VCaP (cell line): ENCODE results near the gene CAMSAP2.

Experiments used
- H3K27ac ChIP-seq: fragments of 450-650 bp; 2 replicates; pipeline ENCODE4 v1.5.1; 2017
- TF ChIP-seq, protein P1 (sequence below): fragments of 450-650 bp; conservative IDR thresholded peaks from 2 replicates; pipeline ENCODE4 v1.5.1; 2017; ENCODE audit warnings: mild to moderate bottlenecking, moderate library complexity

Gene CAMSAP2

DNA sequence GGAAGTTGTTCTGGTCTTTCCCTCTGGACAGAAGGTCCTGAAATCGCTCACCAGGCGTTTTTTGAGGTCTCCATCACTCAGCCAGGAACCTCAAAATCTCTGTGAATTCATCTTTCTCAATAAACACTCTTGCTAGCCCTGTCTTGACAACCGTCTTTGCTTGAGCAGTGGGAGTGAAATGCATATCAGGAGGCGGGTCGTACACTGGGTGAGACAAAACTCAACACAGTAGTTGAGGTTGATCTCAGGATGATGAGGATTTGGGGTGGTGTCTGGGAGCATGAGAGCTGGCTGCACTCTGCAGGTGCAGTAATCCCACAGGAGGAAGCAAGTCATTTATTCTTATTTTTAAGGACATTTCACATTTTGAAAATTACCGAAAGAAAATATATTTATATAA is 136.0 kb downstream of the CAMSAP2 start:
- TF ChIP-seq, protein P1, sequence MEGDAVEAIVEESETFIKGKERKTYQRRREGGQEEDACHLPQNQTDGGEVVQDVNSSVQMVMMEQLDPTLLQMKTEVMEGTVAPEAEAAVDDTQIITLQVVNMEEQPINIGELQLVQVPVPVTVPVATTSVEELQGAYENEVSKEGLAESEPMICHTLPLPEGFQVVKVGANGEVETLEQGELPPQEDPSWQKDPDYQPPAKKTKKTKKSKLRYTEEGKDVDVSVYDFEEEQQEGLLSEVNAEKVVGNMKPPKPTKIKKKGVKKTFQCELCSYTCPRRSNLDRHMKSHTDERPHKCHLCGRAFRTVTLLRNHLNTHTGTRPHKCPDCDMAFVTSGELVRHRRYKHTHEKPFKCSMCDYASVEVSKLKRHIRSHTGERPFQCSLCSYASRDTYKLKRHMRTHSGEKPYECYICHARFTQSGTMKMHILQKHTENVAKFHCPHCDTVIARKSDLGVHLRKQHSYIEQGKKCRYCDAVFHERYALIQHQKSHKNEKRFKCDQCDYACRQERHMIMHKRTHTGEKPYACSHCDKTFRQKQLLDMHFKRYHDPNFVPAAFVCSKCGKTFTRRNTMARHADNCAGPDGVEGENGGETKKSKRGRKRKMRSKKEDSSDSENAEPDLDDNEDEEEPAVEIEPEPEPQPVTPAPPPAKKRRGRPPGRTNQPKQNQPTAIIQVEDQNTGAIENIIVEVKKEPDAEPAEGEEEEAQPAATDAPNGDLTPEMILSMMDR = no peak
- H3K27ac ChIP-seq = no peak overlapping the region

DNA sequence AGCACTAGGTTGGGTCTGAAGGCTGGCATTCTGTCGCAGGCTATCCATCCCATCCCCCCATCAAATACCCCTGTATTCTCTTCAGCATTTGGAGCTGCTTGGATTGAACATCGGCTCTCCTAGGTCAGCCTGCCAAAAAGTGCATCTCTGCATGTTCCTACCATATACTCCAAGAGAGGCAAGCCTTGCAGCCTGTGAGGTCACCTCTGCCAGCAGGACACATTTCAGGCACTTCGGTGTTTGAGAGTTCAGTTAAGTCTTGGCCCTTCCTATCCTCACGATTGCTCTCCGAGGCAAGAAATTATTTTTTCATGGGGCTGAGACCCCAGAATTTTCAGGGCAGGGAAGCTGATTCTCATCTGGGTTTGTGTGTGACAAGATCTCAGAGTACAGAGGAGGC is 136.7 kb downstream of the CAMSAP2 start:
- H3K27ac ChIP-seq = no peak overlapping the region
- TF ChIP-seq, protein P1 = no peak

DNA sequence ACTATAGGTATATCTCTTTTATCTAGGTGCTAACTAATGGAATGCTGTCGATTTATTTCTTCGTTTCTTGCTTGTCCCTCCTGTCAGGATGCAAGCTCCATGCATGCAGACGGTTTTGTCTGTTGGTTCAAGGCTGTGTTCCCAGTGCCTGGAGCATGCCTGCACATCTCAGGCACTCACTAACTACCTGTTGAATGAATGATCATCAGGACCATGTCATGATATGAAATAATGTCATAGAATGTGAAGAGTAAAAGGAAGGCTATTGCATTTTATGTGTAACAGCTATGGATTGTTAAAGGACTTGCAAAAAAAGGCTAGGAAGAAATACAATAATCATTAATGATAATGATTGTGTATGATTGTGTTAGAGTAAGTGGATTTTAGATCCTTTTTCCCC is 138.3 kb downstream of the CAMSAP2 start:
- TF ChIP-seq, protein P1 = no peak
- no peak overlapping the region for H3K27ac ChIP-seq

DNA sequence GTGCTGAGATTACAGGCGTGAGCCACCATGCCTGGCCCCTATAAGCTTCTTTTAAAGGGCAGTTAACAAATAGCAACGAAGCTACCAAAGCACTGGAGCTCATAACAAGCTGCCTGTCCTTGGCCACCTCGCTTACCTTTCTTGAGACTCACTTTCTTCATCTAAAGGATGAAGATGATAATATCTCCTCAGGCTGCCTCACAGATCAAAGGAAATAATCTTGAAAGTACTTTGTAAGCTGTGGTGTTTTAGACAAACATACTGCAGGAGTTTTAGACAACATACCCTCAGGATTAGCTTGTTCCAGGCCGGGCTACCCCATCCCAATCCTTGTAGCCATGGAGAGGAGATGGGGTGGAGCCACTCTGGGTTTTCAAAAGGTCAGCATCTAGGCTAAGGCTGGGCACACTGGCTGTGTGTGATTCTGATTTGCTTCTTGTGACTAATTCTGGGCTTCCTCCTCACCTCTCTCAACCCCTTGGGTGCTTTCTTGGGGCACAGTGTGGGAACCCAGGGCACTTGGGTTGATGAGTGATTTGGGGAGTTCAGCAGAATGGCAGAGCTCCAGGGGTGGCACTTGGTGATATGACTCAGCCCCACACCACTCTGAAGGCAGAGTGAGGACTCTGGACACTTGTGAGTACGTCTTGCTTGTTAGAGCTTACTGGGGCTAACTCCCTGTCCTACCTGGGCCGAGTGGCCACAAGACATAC is 139.3 kb downstream of the CAMSAP2 start:
- TF ChIP-seq, protein P1 = no peak
- H3K27ac ChIP-seq = no peak overlapping the region

DNA sequence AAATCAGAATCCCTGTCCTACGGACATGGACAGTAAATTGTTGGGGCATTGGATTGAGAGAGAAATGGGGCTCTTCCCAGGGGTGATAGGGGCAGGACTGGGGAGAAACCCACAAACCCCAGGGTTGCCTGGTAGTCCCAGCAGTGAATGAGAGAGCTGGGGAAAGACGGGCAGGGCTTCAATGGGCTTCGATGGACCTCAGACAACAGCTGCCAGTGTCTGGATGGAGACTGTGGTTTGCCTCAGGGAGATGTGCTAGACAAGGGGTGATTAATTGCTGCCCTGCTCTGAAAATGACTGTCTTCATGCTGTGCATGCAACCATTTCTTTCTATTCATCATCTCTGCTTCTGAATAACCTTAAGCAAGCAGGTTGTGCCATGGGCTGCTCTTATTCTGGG is 141.5 kb downstream of the CAMSAP2 start:
- TF ChIP-seq, protein P1 = no peak
- H3K27ac ChIP-seq = no peak overlapping the region

DNA sequence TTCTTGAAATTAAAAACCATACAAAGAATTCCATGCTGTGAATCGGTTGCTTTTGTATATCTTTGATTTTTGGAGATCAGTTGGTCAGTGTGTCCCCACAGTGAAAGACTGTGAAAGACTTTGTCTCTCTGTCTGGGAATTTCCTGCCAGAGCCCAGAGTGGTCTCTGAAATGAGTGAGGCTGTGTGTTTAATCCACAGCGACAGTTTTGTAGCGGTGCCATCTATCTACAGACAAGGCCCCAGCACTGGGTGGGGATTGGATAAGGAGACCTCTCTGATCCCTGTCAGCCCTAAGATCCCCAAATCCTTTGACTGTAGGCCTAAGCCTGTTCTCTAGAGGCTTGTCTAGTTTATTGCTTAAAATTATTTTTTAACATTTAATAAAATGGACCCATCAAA is 144.4 kb downstream of the CAMSAP2 start:
- no peak overlapping the region for H3K27ac ChIP-seq
- TF ChIP-seq, protein P1 = no peak

DNA sequence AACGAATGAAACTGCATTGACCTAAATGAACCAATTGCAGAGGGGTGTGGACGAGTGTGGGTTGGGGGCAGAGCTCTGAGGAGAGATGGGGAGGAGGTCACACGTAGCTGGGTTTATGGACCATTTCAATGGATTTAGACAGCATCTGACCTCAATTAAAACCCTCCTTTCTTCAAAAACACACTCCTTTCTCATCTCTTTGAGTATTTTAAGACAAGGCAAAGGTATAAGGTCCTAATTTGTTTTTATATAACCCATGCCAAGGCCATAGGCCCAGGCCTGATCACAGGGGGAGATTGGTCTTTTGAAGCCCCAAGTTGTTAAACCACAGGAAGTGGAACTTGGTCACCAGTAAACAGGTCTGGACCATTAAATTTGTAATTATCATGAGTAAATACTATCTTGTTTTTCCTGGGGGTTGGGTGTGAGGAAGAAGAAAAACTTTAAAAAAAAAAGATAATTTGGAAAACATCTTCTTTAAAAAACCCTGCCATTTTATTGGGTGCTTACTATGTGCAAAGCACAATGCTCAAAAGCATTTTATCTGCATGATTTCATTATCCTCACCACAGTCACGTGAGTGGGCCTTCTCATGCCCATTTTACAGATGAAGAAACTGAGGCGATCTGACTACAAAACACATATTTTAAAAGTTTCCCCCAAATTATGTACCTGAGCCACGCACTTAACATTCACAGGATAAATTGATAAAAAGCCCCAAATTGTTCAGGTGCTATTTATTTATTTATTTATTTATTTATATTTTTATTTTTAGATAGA is 147.1 kb downstream of the CAMSAP2 start:
- TF ChIP-seq, protein P1 = no peak
- H3K27ac ChIP-seq = no peak overlapping the region
